ENCODE data around the gene CHIC2. TPM values are rescaled to one million over a fixed set of nuclear protein-coding genes. Genes with fewer than 3 reads are reported as not detected.
"Not testable (repeated sequence)": the region's sequence is repeated elsewhere in the genome, so short reads cannot be mapped to it uniquely, and the experiment has no call there.

The CHIC2 gene
- total and polyA plus RNA-seq, 9 donors = 13.9 to 23.6 (median 18.7) TPM

DNA sequence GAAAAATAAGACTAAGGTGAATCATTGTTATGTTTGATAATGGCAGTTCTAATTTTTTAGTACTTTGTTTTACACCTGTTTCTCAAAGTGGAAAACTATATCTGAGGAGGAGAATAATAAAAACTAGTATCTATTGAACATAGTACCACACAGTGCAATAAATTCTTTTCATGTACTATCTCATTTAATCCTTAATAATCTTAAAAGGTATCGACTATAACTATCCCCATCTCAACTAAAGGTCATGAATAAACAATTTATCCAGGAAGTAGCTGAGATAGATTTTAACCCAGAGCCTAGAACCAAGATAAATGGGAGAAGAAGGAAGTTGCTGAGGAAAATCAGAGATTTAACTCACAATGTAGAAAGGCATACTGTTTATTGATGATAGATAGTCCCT lies 2.5 kb downstream of the CHIC2 start:
- DNase-seq = no peak
- Histone ChIP-seq H3K4me1 (ENCODE audit: control insufficient read depth, insufficient read depth, low read length) (peaks cover 2% of the 10 kb centered on the region), H3K36me3 (ENCODE audit: control insufficient read depth, insufficient read depth, low read length) (no peaks in the 10 kb centered on the region), H3K4me3 (ENCODE audit: low read length) (no peak overlapping the region), H3K27me3 (ENCODE audit: control insufficient read depth, insufficient read depth, low read length) (no peaks in the 10 kb centered on the region), H3K27ac (ENCODE audit: low read length) (no peak overlapping the region), H3K9me3 (replicated peaks; ENCODE audit: control insufficient read depth, low read depth, low read length) (no peaks in the 10 kb centered on the region)
- WGBS (ENCODE audit: insufficient coverage) = no CpG with 5 or more reads among the region's 1 CpG

DNA sequence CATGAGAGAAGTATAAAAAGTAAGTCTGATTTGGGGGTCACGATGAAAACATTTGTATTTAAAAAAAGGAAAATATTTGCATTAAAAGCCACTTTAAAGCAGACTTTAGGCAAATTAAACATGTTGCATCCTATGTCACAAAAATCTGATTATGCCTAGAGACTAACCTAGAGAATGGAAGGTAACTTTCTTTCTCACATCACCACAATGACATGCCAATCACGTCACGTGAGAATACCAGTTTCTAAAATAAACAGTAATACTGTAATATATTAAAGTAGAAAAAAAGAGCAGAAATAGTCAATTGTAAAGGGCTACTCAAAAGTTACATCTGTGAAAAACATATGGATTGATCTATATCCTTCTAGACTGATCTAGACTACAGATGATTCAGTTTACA lies 3.3 kb downstream of the CHIC2 start:
- no peak overlapping the region for H3K4me3 ChIP-seq (ENCODE audit: low read length)
- H3K4me1 ChIP-seq (ENCODE audit: control insufficient read depth, insufficient read depth, low read length) = peaks cover 2% of the 10 kb centered on the region
- no peaks in the 10 kb centered on the region for H3K36me3 ChIP-seq (ENCODE audit: control insufficient read depth, insufficient read depth, low read length)
- no peaks in the 10 kb centered on the region for H3K9me3 ChIP-seq (replicated peaks; ENCODE audit: control insufficient read depth, low read depth, low read length)
- WGBS (ENCODE audit: insufficient coverage) = no CpG with 5 or more reads among the region's 3 CpGs
- H3K27ac ChIP-seq (ENCODE audit: low read length) = no peak overlapping the region
- DNase-seq = no peak
- H3K27me3 ChIP-seq (ENCODE audit: control insufficient read depth, insufficient read depth, low read length) = no peaks in the 10 kb centered on the region

- H3K4me3 ChIP-seq (ENCODE audit: low read length) = no peak overlapping the region
- H3K4me1 ChIP-seq (ENCODE audit: control insufficient read depth, insufficient read depth, low read length) = no peaks in the 10 kb centered on the region
- no peak for DNase-seq
- H3K36me3 ChIP-seq (ENCODE audit: control insufficient read depth, insufficient read depth, low read length) = no peaks in the 10 kb centered on the region
- H3K27ac ChIP-seq (ENCODE audit: low read length) = no peak overlapping the region
- H3K27me3 ChIP-seq (ENCODE audit: control insufficient read depth, insufficient read depth, low read length) = no peaks in the 10 kb centered on the region
- H3K9me3 ChIP-seq (replicated peaks; ENCODE audit: control insufficient read depth, low read depth, low read length) = no peaks in the 10 kb centered on the region
- no CpG with 5 or more reads among the region's 2 CpGs for WGBS (ENCODE audit: insufficient coverage)
Observed at GRCh38 chr4:54060116-54060515, 4.3 kb downstream of the CHIC2 start.

DNA sequence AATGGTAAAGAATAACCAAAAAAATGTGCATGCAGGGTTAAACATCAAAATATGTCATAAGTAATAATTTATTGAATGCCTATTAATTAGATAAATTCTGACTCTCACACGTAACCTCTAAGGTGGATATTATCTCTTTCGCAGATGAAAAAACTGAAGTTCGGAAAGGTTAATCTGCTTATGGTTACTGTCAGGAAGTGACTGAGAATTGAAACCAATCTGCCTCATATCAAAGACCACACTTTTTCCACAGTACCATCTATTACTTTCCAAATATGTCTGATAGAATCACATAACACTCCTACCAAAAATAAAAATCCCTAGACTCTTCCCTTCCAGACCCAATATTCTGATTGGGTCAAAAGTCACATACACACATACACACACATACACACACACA lies 6.2 kb downstream of the CHIC2 start:
- no peak overlapping the region for H3K27ac ChIP-seq (ENCODE audit: low read length)
- no CpG with 5 or more reads among the region's 3 CpGs for WGBS (ENCODE audit: insufficient coverage)
- H3K9me3 ChIP-seq (replicated peaks; ENCODE audit: control insufficient read depth, low read depth, low read length) = no peaks in the 10 kb centered on the region
- DNase-seq = no peak
- H3K27me3 ChIP-seq (ENCODE audit: control insufficient read depth, insufficient read depth, low read length) = no peaks in the 10 kb centered on the region
- H3K4me3 ChIP-seq (ENCODE audit: low read length) = no peak overlapping the region
- no peaks in the 10 kb centered on the region for H3K4me1 ChIP-seq (ENCODE audit: control insufficient read depth, insufficient read depth, low read length)
- H3K36me3 ChIP-seq (ENCODE audit: control insufficient read depth, insufficient read depth, low read length) = no peaks in the 10 kb centered on the region

GRCh38 chr4:54056360-54056759 lies 8.0 kb downstream of the CHIC2 start:
- no peaks in the 10 kb centered on the region for H3K4me1 ChIP-seq (ENCODE audit: control insufficient read depth, insufficient read depth, low read length)
- H3K27me3 ChIP-seq (ENCODE audit: control insufficient read depth, insufficient read depth, low read length) = no peaks in the 10 kb centered on the region
- H3K9me3 ChIP-seq (replicated peaks; ENCODE audit: control insufficient read depth, low read depth, low read length) = no peaks in the 10 kb centered on the region

DNA sequence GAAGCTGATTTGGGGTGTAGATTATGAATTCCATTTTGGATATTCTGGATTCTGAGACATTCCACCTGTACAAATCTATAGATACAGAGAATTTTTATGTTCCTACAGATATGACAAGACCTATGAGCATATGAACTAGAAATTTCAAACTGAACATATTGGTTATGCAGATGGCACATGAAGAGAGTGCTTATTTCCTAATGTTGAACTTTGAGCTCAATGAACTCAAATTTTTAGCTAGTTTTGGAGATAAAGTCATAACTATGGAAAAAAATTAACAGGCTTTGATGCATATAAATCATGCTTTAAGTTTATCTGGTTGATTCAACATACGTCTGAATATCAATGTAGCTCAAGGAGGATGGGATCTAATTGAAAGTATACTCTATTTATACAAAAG lies 8.9 kb downstream of the CHIC2 start:
- H3K9me3 ChIP-seq (replicated peaks; ENCODE audit: control insufficient read depth, low read depth, low read length) = no peaks in the 10 kb centered on the region
- no peaks in the 10 kb centered on the region for H3K36me3 ChIP-seq (ENCODE audit: control insufficient read depth, insufficient read depth, low read length)
- no peak overlapping the region for H3K27ac ChIP-seq (ENCODE audit: low read length)
- no peaks in the 10 kb centered on the region for H3K4me1 ChIP-seq (ENCODE audit: control insufficient read depth, insufficient read depth, low read length)
- H3K4me3 ChIP-seq (ENCODE audit: low read length) = no peak overlapping the region
- DNase-seq = no peak
- WGBS (ENCODE audit: insufficient coverage) = no CpG with 5 or more reads among the region's 1 CpG
- H3K27me3 ChIP-seq (ENCODE audit: control insufficient read depth, insufficient read depth, low read length) = no peaks in the 10 kb centered on the region

More at GRCh38 chr4:54056360-54056759, 8.0 kb downstream of the CHIC2 start:
- no peaks in the 10 kb centered on the region for H3K36me3 ChIP-seq (ENCODE audit: control insufficient read depth, insufficient read depth, low read length)
- no peak overlapping the region for H3K4me3 ChIP-seq (ENCODE audit: low read length)
- DNase-seq = no peak
- H3K27ac ChIP-seq (ENCODE audit: low read length) = no peak overlapping the region

DNA sequence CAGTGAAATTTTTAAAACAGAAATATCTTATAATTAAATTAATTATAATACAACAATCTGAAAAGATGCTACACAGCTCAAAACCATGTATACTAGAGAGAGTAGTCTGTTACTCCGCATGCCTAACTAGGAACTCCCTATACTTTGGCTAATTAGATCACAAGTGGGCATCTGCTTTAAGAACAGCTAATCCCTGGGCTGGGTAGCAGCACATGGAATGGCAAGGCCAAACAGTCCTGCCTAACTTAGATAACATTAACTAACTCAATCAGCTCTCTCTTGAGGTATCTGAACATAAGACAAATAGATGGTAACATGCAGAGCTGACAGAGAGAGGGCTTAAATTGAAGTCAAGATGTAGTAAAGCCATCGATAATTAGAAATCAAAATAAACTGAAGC lies 9.9 kb downstream of the CHIC2 start:
- no peaks in the 10 kb centered on the region for H3K9me3 ChIP-seq (replicated peaks; ENCODE audit: control insufficient read depth, low read depth, low read length)
- H3K4me1 ChIP-seq (ENCODE audit: control insufficient read depth, insufficient read depth, low read length) = no peaks in the 10 kb centered on the region
- no peaks in the 10 kb centered on the region for H3K36me3 ChIP-seq (ENCODE audit: control insufficient read depth, insufficient read depth, low read length)
- H3K27me3 ChIP-seq (ENCODE audit: control insufficient read depth, insufficient read depth, low read length) = no peaks in the 10 kb centered on the region
- H3K27ac ChIP-seq (ENCODE audit: low read length) = no peak overlapping the region
- 100% methylated on average over 1 of the region's 2 CpGs for whole genome bisulfite sequencing (ENCODE audit: insufficient coverage)
- no peak overlapping the region for H3K4me3 ChIP-seq (ENCODE audit: low read length)
- no peak for DNase-seq

DNA sequence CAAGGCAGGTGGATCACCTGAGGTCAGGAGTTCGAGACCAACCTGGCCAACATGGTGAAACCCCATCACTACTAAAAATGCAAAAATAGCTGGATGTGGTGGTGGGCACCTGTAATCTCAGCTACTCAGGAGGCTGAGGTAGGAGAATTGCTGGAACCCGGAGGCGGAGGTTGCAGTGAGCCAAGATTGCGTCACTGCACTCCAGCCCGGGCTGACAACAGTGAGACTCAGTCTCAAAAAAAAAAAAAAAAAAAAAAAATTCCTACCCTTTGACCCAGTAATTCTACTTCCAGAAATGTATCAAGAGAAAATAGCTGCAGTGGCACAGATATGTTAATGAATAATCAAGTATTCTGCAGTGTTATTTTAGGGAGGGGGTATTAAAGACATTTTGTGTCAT lies 11.1 kb downstream of the CHIC2 start:
- H3K27me3 ChIP-seq (ENCODE audit: control insufficient read depth, insufficient read depth, low read length); H3K4me3 ChIP-seq (ENCODE audit: low read length); DNase-seq; H3K9me3 ChIP-seq (replicated peaks; ENCODE audit: control insufficient read depth, low read depth, low read length); H3K4me1 ChIP-seq (ENCODE audit: control insufficient read depth, insufficient read depth, low read length); H3K36me3 ChIP-seq (ENCODE audit: control insufficient read depth, insufficient read depth, low read length); H3K27ac ChIP-seq (ENCODE audit: low read length): not testable (repeated sequence)
- no CpG with 5 or more reads among the region's 5 CpGs for WGBS (ENCODE audit: insufficient coverage)

- peaks cover 2% of the 10 kb centered on the region for H3K36me3 ChIP-seq (ENCODE audit: control insufficient read depth, insufficient read depth, low read length)
- WGBS (ENCODE audit: insufficient coverage) = no CpG with 5 or more reads among the region's 1 CpG
- no peaks in the 10 kb centered on the region for H3K9me3 ChIP-seq (replicated peaks; ENCODE audit: control insufficient read depth, low read depth, low read length)
- no peak for DNase-seq
- H3K4me3 ChIP-seq (ENCODE audit: low read length) = no peak overlapping the region
- no peak overlapping the region for H3K27ac ChIP-seq (ENCODE audit: low read length)
- no peaks in the 10 kb centered on the region for H3K27me3 ChIP-seq (ENCODE audit: control insufficient read depth, insufficient read depth, low read length)
- H3K4me1 ChIP-seq (ENCODE audit: control insufficient read depth, insufficient read depth, low read length) = no peaks in the 10 kb centered on the region
Observed at GRCh38 chr4:54050214-54050904, 14.0 kb downstream of the CHIC2 start.

DNA sequence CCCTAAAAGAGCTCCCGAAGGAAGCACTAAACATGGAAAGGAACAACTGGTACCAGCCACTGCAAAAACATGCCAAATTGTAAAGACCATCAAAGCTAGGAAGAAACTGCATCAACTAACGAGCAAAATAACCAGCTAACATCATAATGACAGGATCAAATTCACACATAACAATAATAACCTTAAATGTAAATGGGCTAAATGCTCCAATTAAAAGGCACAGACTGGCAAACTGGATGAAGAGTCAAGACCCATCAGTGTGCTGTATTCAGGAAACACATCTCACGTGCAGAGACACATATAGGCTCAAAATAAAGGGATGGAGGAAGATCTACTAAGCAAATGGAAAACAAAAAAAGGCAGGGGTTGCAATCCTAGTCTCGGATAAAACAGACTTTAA lies 20.8 kb downstream of the CHIC2 start:
- H3K27me3 ChIP-seq (ENCODE audit: control insufficient read depth, insufficient read depth, low read length); H3K27ac ChIP-seq (ENCODE audit: low read length); DNase-seq; H3K9me3 ChIP-seq (replicated peaks; ENCODE audit: control insufficient read depth, low read depth, low read length); H3K36me3 ChIP-seq (ENCODE audit: control insufficient read depth, insufficient read depth, low read length); H3K4me3 ChIP-seq (ENCODE audit: low read length); H3K4me1 ChIP-seq (ENCODE audit: control insufficient read depth, insufficient read depth, low read length): not testable (repeated sequence)
- WGBS (ENCODE audit: insufficient coverage) = no CpG with 5 or more reads among the region's 4 CpGs

DNA sequence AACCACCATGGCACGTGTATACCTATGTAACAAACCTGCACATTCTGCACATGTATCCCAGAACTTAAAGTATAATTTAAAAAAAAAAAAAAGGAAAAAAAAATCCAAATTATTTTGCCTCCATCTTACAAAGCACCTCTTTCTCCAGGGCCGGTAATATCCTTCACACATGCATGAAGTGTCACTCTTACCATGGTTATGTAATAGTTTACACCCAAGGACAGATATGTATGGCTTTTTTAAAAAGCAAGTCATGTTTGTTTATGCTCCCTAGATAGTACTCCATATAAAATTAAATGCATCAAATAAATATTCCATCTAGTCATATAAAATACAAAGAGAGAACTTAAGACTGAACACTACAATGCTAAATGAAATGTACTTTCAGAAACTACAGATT lies 22.5 kb downstream of the CHIC2 start:
- H3K27ac ChIP-seq (ENCODE audit: low read length) = no peak overlapping the region
- no peaks in the 10 kb centered on the region for H3K9me3 ChIP-seq (replicated peaks; ENCODE audit: control insufficient read depth, low read depth, low read length)
- H3K27me3 ChIP-seq (ENCODE audit: control insufficient read depth, insufficient read depth, low read length) = no peaks in the 10 kb centered on the region
- no CpG with 5 or more reads among the region's 2 CpGs for WGBS (ENCODE audit: insufficient coverage)
- H3K4me3 ChIP-seq (ENCODE audit: low read length) = no peak overlapping the region
- no peaks in the 10 kb centered on the region for H3K4me1 ChIP-seq (ENCODE audit: control insufficient read depth, insufficient read depth, low read length)
- H3K36me3 ChIP-seq (ENCODE audit: control insufficient read depth, insufficient read depth, low read length) = peaks cover 3% of the 10 kb centered on the region
- DNase-seq = no peak
